ENCODE measurements around the gene ALDOC.

- TF ChIP-seq ZNF274 (IDR thresholded peaks at IDR 0.05; ENCODE audit: low read depth, low read length): no peak
- no peak for TF ChIP-seq YY1 (IDR thresholded peaks at IDR 0.05; ENCODE audit: insufficient read depth, insufficient read length)
These were observed 50.3 kb downstream of the ALDOC start for GRCh38 chr17:28526381-28526780.
